Mucosa of descending colon (tissue), 3 donors: Measurements from ENCODE around the gene POU2F3. TPM values are rescaled to one million over a fixed set of nuclear protein-coding genes. Genes with fewer than 3 reads are reported as not detected.
"Not testable (repeated sequence)": the region's sequence is repeated elsewhere in the genome, so short reads cannot be mapped to it uniquely, and the experiment has no call there.

Experiments used
- ATAC-seq: fragments of 200-7000 bp; cut with Tn5 transposase; one replicate; pipeline ENCODE4 v1.9.1; 2020; ENCODE audit warnings: mild to moderate bottlenecking, moderate library complexity
- DNase-seq, 3 donors: peaks; one replicate each; pipeline ENCODE4 v3.0.0-alpha.2; 2020
- H3K36me3 ChIP-seq: fragments of 200-600 bp; one replicate; pipeline ENCODE4 v1.8.0; 2021; ENCODE audit warnings: low read depth, mild to moderate bottlenecking
- H3K4me1 ChIP-seq: fragments of 200-600 bp; one replicate; pipeline ENCODE4 v1.8.0; 2021; ENCODE audit warnings: low read depth, mild to moderate bottlenecking
- H3K4me3 ChIP-seq: fragments of 200-600 bp; one replicate; pipeline ENCODE4 v1.8.0; 2021; ENCODE audit warnings: mild to moderate bottlenecking
- H3K9me3 ChIP-seq: fragments of 200-600 bp; one replicate; pipeline ENCODE4 v1.8.0; 2021; ENCODE audit warnings: mild to moderate bottlenecking
- CTCF ChIP-seq: fragments of 200-600 bp; IDR thresholded peaks from one replicate; pipeline ENCODE4 v1.8.0; 2022; ENCODE audit warnings: antibody characterized with exemption, mild to moderate bottlenecking
- intact Hi-C, 2 donors: fragments of 100-400 bp; cut with DNase I in 1 of 2; cut with micrococcal nuclease in 1 of 2; formaldehyde crosslinking; loops; one replicate each; pipeline versions ENCODE4 v1.11.0 to v1.11.1; 2022; cut with DNase I, micrococcal nuclease
- total RNA-seq, 3 donors: library from RNA; stranded (reverse); fragmentation: NEBNext Ultra II Directional in 2 of 3; extraction: Animal tissue kit (Norgen Biotek cat#: 25700) in 2 of 3; gene quantifications; one replicate each; pipeline versions ENCODE4 v1.2.1 to v1.2.4, GENCODE V29; 2021 to 2023
- donor health status: DM: no; HTN: no; CAD: no; lungs with moderate emphysema.
- donor health status: DM: no; HTN: no; CAD: no.
- donor health status: DM: no; HTN: yes; CAD: no.

POU2F3 gene
- total RNA-seq, 3 donors from 2014 or later = 1.1 to 3.0 (median 2.2) TPM

DNA sequence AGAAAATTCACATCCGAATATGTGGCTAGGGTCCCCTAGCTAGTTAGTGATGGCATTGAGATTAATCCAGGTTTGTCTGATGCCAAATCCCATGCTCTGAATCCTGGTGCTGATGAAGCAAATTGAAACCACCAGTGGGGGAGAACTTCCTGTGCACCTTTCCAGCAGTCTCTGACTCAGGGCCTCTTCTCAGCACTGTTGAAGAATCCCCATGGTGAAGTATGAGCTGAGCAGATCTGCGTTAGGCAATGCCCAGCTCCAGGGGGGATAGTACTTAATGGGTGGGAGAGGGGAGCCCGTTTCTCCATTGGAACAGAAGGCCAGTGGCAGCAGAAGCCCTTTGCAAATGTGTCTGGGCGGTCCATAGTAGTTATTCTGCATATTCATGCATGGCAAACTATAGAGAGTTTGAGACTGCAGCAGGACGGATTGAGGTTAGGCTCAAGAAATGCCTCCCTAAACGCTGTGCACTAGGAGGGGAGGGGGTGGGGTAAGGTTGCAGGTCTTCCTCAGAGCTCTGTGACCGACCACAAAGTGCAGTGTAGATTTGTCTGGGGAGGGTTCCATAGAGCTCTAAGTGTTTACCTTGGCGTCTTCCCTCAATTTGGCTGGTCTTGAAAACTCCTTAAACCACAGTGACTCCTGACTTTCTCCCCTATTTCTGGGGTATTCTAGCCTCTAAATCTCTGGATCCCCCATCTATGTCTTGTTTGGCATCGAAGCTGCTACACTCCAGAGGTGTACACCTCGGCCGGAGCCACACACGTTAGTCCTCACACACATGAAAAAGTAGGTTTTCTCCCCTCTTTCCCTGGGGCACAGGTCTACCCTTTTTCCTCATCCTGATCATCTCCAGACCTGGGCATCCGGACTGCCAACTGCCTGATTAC is 4.8 kb downstream of the POU2F3 start:
- intact Hi-C loops = no loop called here
- Histone ChIP-seq H3K4me1 (peaks cover 4% of the 10 kb centered on the region), H3K9me3 (no peaks in the 10 kb centered on the region), H3K4me3 (no peak overlapping the region), H3K36me3 (no peaks in the 10 kb centered on the region)
- ATAC-seq (no peak), DNase-seq (no peak)
- no peak for TF ChIP-seq CTCF

DNA sequence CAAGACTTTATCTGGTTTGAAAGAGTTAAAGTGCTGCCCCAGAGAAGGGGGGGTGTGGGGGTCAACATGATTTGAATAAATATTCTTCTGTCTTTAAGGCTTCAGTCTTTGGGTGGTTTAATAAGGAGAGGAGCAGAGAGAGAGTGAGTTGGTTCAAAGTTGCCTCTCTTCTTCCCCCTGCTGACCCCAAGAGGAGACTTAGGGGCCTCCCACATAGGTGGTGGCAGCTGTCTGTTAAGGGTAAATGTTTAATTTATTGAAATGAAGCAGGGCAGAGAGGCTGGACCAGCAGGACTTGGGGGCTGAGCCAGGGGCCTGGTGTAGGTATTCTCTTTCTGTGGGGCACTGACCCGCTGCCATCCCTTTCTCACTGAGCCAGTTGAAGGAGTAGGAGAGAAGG is 5.5 kb downstream of the POU2F3 start:
- Histone ChIP-seq H3K4me3 (no peak overlapping the region), H3K9me3 (no peaks in the 10 kb centered on the region), H3K4me1 (no peaks in the 10 kb centered on the region), H3K36me3 (no peaks in the 10 kb centered on the region)
- intact Hi-C loops = no loop called here
- DNase-seq = no peak
- no peak for TF ChIP-seq CTCF
- ATAC-seq = no peak

- DNase-seq = no peak
- TF ChIP-seq CTCF = no peak
- no peaks in the 10 kb centered on the region for H3K36me3 ChIP-seq
- H3K4me1 ChIP-seq = no peaks in the 10 kb centered on the region
- H3K9me3 ChIP-seq = no peaks in the 10 kb centered on the region
- no peak overlapping the region for H3K4me3 ChIP-seq
- peak; percentile 44 for ATAC-seq
- intact Hi-C loops = no loop called here
These were observed 8.8 kb downstream of the POU2F3 start for GRCh38 chr11:120248551-120249278.

- no peak for ATAC-seq
- Histone ChIP-seq H3K36me3 (no peaks in the 10 kb centered on the region), H3K4me1 (no peaks in the 10 kb centered on the region), H3K4me3 (no peak overlapping the region), H3K9me3 (no peaks in the 10 kb centered on the region)
- no peak for DNase-seq
- TF ChIP-seq CTCF = no peak
- intact Hi-C loops = no loop called here
These were observed 9.6 kb downstream of the POU2F3 start for GRCh38 chr11:120249279-120250262.

DNA sequence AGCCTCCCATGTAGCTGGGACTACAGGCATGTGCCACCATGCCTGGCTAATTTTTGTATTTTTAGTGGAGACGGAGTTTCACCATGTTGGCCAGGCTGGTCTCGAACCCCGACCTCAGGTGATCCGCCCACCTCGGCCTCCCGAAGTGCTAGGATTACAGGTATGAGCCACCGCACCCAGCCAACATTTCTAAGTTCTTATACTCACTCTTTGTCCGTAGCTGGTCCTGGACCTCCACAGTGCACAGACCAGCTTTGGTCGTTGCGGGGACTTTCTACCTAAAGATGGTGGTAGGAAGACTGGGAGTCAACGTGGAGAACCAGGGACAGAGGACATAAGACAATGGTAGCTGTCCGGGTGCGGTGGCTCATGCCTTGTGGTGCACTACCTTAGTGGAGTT is 13.4 kb downstream of the POU2F3 start:
- intact Hi-C loops, H3K36me3 ChIP-seq, DNase-seq, ATAC-seq, H3K4me1 ChIP-seq, H3K9me3 ChIP-seq, H3K4me3 ChIP-seq: not testable (repeated sequence)
